DMS53 (cell line): ENCODE data around the gene CD247.

Experiments used
- DNase-seq: peaks from one replicate; lab custom pipeline; 2025; lab: John Stamatoyannopoulos, UW

The CD247 gene

GRCh38 chr1:167489571-167490340, 28.6 kb downstream of the CD247 start:
- DNase-seq: no peak

GRCh38 chr1:167488786-167489185, 29.5 kb downstream of the CD247 start:
- no peak for DNase-seq

- no peak for DNase-seq
These were observed 30.7 kb downstream of the CD247 start for GRCh38 chr1:167487614-167488013.

- no peak for DNase-seq
These were observed 32.1 kb downstream of the CD247 start for GRCh38 chr1:167486090-167486824.

- DNase-seq: no peak
These were observed 33.4 kb downstream of the CD247 start for GRCh38 chr1:167484726-167485502.

GRCh38 chr1:167483790-167484189, 34.5 kb downstream of the CD247 start:
- DNase-seq: no peak

GRCh38 chr1:167482184-167482583, 36.1 kb downstream of the CD247 start:
- DNase-seq: no peak

GRCh38 chr1:167479331-167479979, 38.9 kb downstream of the CD247 start:
- DNase-seq: no peak

- DNase-seq: no peak
These were observed 40.3 kb downstream of the CD247 start for GRCh38 chr1:167477986-167478385.

GRCh38 chr1:167476061-167476460, 42.3 kb downstream of the CD247 start:
- no peak for DNase-seq

- no peak for DNase-seq
These were observed 44.1 kb downstream of the CD247 start for GRCh38 chr1:167474191-167474641.

GRCh38 chr1:167473761-167474160, 44.6 kb downstream of the CD247 start:
- no peak for DNase-seq

GRCh38 chr1:167472752-167473521, 45.4 kb downstream of the CD247 start:
- no peak for DNase-seq

- DNase-seq: no peak
These were observed 46.8 kb downstream of the CD247 start for GRCh38 chr1:167471568-167471967.

- no peak for DNase-seq
These were observed 48.9 kb downstream of the CD247 start for GRCh38 chr1:167469280-167469965.

GRCh38 chr1:167467752-167468151, 50.6 kb downstream of the CD247 start:
- DNase-seq: no peak

- DNase-seq: no peak
These were observed 51.1 kb downstream of the CD247 start for GRCh38 chr1:167467126-167467710.

- no peak for DNase-seq
These were observed 52.6 kb downstream of the CD247 start for GRCh38 chr1:167465743-167466142.

- no peak for DNase-seq
These were observed 53.3 kb downstream of the CD247 start for GRCh38 chr1:167465018-167465417.

GRCh38 chr1:167463875-167464575, 54.3 kb downstream of the CD247 start:
- no peak for DNase-seq
